ENCODE data around the gene FBXL7.

The FBXL7 gene

DNA sequence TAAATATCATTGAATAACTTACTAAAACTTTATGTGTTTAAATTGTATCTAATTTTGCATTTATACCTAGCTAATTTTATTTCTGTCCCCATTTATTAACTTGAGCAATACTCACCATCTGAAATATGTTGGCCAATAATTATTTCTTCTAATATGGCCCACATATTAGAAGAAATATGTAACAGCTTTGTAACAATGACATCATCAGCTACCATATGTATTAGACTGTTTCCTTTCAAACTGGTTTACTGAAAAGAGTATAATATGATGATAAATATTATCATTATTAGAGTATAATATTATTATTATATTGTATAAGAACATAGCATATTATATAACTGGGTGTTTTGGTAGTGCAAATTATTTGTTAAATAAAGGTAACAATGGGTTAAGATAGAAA, 220.5 kb downstream of the FBXL7 start:
- Histone ChIP-seq H4K20me1 (ENCODE audit: insufficient read depth, low read length, poor library complexity, severe bottlenecking) (no peaks in the 10 kb centered on the region), H3K9ac (ENCODE audit: low read depth, low read length, poor library complexity, severe bottlenecking) (no peak overlapping the region), H3F3A (ENCODE audit: low read depth) (no peaks in the 10 kb centered on the region), H3K4me1 (ENCODE audit: insufficient read depth, low read length, poor library complexity, severe bottlenecking) (no peaks in the 10 kb centered on the region), H3K4me3 (ENCODE audit: low read length, poor library complexity, severe bottlenecking) (no peak overlapping the region), H3K27me3 (ENCODE audit: insufficient read depth, low read length, poor library complexity, severe bottlenecking) (no peaks in the 10 kb centered on the region), H3K9me2 (replicated peaks; ENCODE audit: low read depth, low read length) (no peaks in the 10 kb centered on the region; the same call in 1 of the 2 replicates), H3K4me2 (ENCODE audit: low read depth, low read length, poor library complexity, severe bottlenecking) (no peak overlapping the region), H3K79me2 (ENCODE audit: insufficient read depth, low read length) (no peaks in the 10 kb centered on the region), H3K36me3 (ENCODE audit: insufficient read depth, low read length) (no peaks in the 10 kb centered on the region), H3K9me3 (ENCODE audit: insufficient read depth, low read depth, low read length) (no peaks in the 10 kb centered on the region), H2AFZ (ENCODE audit: low read length) (no peak overlapping the region)
- TF ChIP-seq EZH2phosphoT487 (IDR thresholded peaks at IDR 0.05; ENCODE audit: borderline replicate concordance), result no peak
- no peak for TF ChIP-seq CTCF (conservative IDR thresholded peaks at IDR 0.05; ENCODE audit: low read length)

GRCh38 chr5:15722305-15722704, 222.3 kb downstream of the FBXL7 start:
- Histone ChIP-seq H3K9me3 (ENCODE audit: insufficient read depth, low read depth, low read length) (no peaks in the 10 kb centered on the region), H3K9ac (ENCODE audit: low read depth, low read length, poor library complexity, severe bottlenecking) (no peak overlapping the region), H3K27me3 (ENCODE audit: insufficient read depth, low read length, poor library complexity, severe bottlenecking) (no peaks in the 10 kb centered on the region), H3K4me3 (ENCODE audit: low read length, poor library complexity, severe bottlenecking) (no peak overlapping the region), H3K4me1 (ENCODE audit: insufficient read depth, low read length, poor library complexity, severe bottlenecking) (no peaks in the 10 kb centered on the region), H3K4me2 (ENCODE audit: low read depth, low read length, poor library complexity, severe bottlenecking) (no peak overlapping the region), H3K79me2 (ENCODE audit: insufficient read depth, low read length) (no peaks in the 10 kb centered on the region), H4K20me1 (ENCODE audit: insufficient read depth, low read length, poor library complexity, severe bottlenecking) (no peaks in the 10 kb centered on the region), H3K36me3 (ENCODE audit: insufficient read depth, low read length) (no peaks in the 10 kb centered on the region), H3K9me2 (replicated peaks; ENCODE audit: low read depth, low read length) (no peaks in the 10 kb centered on the region; the same call in 1 of the 2 replicates), H3F3A (ENCODE audit: low read depth) (no peaks in the 10 kb centered on the region), H2AFZ (ENCODE audit: low read length) (no peak overlapping the region)
- TF ChIP-seq CTCF (conservative IDR thresholded peaks at IDR 0.05; ENCODE audit: low read length) (no peak), EZH2phosphoT487 (IDR thresholded peaks at IDR 0.05; ENCODE audit: borderline replicate concordance) (no peak)

DNA sequence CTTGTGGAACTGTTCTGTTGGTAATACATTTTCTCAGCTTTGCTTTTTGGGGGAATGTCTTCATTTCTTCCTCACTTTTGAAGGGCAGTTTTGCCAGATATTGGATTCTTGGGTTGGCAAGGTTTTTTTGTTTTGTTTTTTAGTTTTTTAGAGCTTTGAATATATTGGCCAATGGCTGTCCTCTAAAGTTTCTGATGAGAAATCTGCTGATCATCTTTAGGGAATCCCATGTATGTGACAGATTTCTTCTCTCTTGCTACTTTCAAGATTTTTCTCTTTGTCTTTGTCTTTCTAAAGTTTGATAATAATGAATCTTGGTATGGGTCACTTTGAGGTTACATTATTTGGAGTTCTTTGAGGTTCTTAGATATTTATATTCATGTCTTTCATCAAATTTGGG, 227.4 kb downstream of the FBXL7 start:
- H3K9me2 ChIP-seq (replicated peaks; ENCODE audit: low read depth, low read length), result no peaks in the 10 kb centered on the region
- H3K79me2 ChIP-seq (ENCODE audit: insufficient read depth, low read length), result no peaks in the 10 kb centered on the region
- no peak overlapping the region for H3K9ac ChIP-seq (ENCODE audit: low read depth, low read length, poor library complexity, severe bottlenecking)
- H2AFZ ChIP-seq (ENCODE audit: low read length), result no peak overlapping the region
- H3K36me3 ChIP-seq (ENCODE audit: insufficient read depth, low read length), result no peaks in the 10 kb centered on the region
- H3K27me3 ChIP-seq (ENCODE audit: insufficient read depth, low read length, poor library complexity, severe bottlenecking), result no peaks in the 10 kb centered on the region
- H3F3A ChIP-seq (ENCODE audit: low read depth), result no peaks in the 10 kb centered on the region
- TF ChIP-seq EZH2phosphoT487 (IDR thresholded peaks at IDR 0.05; ENCODE audit: borderline replicate concordance), result no peak
- TF ChIP-seq CTCF (conservative IDR thresholded peaks at IDR 0.05; ENCODE audit: low read length), result no peak
- H3K4me1 ChIP-seq (ENCODE audit: insufficient read depth, low read length, poor library complexity, severe bottlenecking), result no peaks in the 10 kb centered on the region
- H3K4me2 ChIP-seq (ENCODE audit: low read depth, low read length, poor library complexity, severe bottlenecking), result no peak overlapping the region
- no peaks in the 10 kb centered on the region for H3K9me3 ChIP-seq (ENCODE audit: insufficient read depth, low read depth, low read length)
- no peaks in the 10 kb centered on the region for H4K20me1 ChIP-seq (ENCODE audit: insufficient read depth, low read length, poor library complexity, severe bottlenecking)
- H3K4me3 ChIP-seq (ENCODE audit: low read length, poor library complexity, severe bottlenecking), result no peak overlapping the region
